Hematopoietic multipotent progenitor cell (in vitro differentiated cells): Measurements from ENCODE around the gene ZNF791. TPM values are rescaled to one million over a fixed set of nuclear protein-coding genes. Genes with fewer than 3 reads are reported as not detected.
"Not testable (repeated sequence)": the region's sequence is repeated elsewhere in the genome, so short reads cannot be mapped to it uniquely, and the experiment has no call there.

Experiments used
- DNase-seq, 3 donors: peaks; one replicate each; pipeline ENCODE4 v3.0.0-alpha.2; 2011 to 2015; ENCODE audit warnings: low read depth in 2 of 3, low spot score in 2 of 3
- total RNA-seq: library from RNA; depleted of rRNA; stranded (reverse); fragments of >200 nt; gene quantifications from one replicate; pipeline ENCODE4 v1.2.3, GENCODE V29; 2012

Gene ZNF791
- total RNA-seq, 1 donor, result 9.4 TPM

DNA sequence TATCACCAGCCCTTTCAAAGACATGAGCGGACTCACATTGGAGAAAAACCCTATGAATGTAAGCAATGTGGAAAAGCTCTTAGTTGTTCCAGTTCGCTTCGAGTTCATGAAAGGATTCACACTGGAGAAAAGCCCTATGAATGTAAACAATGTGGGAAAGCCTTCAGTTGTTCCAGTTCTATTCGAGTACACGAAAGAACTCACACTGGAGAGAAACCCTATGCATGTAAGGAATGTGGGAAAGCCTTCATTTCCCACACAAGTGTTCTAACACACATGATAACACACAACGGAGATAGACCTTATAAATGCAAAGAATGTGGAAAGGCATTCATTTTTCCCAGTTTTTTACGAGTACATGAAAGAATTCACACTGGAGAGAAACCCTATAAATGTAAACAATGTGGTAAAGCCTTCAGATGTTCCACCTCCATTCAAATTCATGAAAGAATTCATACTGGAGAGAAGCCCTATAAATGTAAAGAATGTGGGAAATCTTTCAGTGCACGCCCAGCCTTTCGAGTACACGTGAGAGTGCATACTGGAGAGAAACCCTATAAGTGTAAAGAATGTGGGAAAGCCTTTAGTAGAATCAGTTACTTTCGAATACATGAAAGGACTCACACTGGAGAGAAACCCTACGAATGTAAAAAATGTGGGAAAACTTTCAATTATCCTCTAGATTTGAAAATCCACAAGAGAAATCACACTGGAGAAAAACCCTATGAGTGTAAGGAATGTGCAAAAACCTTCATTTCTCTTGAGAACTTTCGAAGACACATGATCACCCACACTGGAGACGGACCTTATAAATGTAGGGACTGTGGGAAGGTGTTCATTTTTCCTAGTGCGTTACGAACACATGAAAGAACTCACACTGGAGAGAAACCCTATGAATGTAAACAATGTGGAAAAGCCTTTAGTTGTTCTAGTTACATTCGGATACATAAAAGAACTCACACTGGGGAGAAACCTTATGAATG, 17.6 kb downstream of the ZNF791 start:
- peak in 1 of 3 donors; percentile 33 for DNase-seq

- DNase-seq, result no peak
Observed at GRCh38 chr19:12629215-12629614, 18.5 kb downstream of the ZNF791 start.

GRCh38 chr19:12636631-12637030, 25.9 kb downstream of the ZNF791 start:
- no peak for DNase-seq

- DNase-seq, result no peak
Observed at GRCh38 chr19:12638611-12639182, 28.0 kb downstream of the ZNF791 start.

DNA sequence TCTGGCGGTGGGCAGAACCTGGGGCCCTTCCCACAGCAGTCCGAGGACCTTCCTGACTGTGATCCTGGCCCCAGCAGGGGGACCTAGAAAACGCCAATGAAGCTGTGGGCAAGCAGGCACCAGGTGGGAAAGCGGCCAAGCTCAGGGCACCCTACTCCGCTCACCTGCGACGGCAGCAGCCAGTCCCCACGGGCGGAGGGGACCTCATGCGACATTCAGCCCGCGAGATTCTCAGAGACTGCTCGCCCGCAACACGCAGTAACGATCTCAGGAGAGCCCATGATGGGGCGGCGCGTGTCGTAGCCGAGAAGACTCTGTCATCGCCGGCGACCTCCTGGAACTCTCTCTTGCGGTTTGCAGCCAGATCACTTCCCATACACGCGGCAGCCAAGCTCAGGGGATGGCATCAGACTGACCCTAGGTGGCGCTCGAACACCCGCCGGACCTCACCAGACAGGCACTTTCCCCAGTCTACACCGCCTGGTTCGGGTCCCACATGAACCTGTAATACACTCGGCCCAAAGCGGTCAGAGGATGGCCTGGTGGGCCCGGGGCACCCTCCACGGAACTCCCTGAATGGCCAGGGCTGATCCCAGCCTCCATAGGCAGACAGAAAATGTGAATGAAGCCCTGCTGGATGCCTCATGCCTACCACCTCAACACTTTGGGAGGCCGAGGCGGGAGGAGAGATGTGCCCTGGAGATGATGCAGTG, 29.3 kb downstream of the ZNF791 start:
- peak; percentile 60 to 94 (median 91) for DNase-seq

DNA sequence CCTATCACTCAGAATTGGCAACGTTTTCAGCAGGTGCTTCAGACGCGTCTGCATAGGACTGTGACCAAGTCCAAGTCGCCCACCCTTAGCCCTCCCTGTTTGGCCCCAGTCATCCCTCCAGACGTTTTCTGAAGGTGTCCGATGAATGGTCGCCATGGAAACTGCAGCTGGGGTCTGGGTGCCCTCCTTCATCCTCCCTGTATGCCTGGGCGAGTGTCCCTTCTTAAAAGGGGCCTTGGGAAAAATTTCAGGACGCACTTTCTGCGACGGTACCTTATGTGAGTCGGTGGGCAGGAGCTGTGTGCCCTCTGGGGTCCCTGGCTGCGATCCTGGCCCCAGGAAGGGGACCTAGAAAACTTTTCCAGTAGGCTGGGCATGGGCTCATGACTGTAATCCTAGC, 30.7 kb downstream of the ZNF791 start:
- DNase-seq, result no peak

DNA sequence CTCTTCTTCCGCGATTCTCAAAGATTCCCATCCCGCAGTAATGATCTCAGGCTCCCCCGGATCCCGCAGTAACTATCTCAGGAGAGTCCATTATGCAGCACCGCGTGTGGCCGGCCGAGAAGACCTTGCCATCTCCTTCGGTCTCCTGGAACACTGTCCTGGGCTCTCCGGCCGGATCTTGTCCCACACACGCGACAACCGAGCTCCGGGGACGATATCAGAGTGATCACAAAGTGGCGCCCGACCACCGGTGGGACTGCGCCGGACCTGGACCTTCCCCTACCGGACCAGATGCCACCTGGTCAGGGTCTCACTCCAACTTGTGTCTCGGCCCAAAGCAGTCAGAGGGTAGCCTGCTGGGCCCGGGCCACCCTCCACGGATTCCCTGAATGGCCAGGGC, 31.8 kb downstream of the ZNF791 start:
- no peak for DNase-seq

DNA sequence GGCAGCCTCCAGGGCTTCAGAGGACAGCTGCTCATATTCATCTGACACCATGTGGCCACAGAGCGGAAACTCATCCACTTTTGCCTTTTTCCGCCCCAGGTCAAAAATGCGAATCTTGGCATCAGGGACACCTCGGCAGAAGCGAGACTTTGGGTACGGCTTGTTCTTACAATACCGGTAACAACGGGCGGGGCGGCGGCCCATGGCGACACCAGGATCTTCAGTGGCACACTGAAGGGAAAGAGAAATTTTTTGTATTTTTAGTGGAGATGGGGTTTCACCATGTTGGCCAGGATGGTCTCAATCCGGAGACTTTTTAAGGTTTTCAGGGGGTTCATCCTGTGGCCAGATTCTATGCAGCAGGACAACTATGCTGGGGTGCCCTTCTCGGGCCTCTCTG, 33.0 kb downstream of the ZNF791 start:
- DNase-seq, result not testable (repeated sequence)

DNA sequence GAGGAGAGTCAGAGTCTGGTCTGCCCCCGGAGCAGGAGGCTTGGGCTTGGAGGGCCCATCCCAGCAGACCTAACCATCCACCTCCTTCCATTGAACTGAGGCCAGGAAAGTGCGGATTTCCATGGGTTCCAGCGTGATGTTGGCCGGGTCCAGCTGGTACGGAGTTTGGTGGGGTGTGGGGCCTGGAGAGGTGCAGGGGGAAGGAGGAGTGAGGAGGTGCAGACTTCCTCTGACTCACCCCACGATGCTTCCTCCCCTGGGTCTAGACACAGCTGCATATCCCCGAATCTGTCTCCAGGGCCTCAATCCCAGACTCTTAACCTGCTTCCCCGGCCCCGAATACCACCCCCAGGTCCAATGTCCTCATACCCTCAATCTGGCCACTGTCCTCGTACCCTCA, 35.8 kb downstream of the ZNF791 start:
- no peak for DNase-seq

- no peak for DNase-seq
Observed at GRCh38 chr19:12647047-12647446, 36.3 kb downstream of the ZNF791 start.

DNA sequence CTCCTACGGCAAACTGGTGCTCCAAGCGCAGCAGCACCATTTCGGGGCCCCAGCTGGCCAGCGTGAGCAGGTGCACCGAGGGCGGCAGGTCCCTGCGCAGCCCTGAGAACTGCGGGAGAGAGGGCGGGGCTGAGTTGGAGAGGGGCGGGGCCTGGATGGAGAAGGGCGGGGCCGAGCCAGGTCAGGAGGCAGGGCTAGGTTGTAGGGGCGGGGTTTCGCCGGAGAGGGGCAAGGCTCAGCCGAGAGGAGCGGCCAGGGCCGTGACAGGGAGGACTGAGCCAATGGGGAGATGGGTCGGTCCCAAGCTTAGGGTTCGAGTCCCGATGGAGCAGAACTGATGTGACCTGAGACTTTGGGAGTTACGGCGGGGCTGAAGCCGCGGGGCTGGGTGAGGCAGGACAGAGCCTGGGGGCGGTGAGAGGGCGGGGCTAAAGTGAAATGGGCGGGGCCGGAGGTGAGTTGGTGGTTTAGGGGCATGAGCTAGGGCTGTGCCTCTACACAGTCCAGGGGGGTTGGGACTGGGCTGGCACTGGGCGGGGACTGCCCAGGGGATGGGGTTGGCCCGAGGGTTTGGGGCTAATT, 36.9 kb downstream of the ZNF791 start:
- peak in 2 of 3 donors; percentile 64 to 67 for DNase-seq

- DNase-seq, result no peak
Observed at GRCh38 chr19:12648088-12648487, 37.4 kb downstream of the ZNF791 start.

DNA sequence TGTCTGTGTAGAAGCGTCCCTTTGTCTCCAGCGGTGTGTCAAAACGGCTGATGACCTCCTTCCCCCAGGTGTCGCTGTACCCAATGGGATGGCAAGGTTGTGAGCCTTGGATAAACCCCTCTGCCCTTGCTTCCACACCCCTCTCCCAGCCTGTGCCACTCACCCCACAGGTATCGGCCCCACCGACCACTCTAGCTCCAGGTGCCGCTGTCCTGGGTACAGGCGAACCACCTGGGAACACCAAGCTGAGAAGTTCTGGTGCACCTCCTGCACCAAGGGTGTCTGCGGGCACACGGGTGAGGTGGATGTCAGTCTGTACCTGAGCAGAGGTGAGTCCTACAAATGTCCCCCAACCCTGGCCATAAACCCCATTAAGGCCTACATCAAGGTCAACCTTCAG, 39.2 kb downstream of the ZNF791 start:
- no peak for DNase-seq

DNA sequence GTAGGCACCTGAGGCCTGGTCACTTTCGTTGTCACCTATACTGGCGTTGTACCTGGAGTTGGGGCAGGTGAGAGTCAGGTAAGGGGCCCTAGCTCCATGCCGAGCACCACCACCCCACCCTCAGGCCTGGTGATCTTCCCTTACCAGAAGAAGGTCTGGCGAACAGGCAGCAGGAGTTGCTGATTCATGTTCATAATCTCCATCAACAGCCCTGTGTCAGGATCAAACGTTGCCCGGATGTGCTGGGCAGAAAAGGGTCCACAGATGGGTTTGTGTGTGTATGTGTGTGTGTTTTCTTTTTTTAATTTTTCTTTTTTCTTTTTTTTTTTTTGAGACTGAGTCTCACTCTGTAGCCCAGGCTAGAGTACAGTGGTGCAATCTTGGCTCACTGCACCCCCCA, 41.5 kb downstream of the ZNF791 start:
- DNase-seq, result no peak

DNA sequence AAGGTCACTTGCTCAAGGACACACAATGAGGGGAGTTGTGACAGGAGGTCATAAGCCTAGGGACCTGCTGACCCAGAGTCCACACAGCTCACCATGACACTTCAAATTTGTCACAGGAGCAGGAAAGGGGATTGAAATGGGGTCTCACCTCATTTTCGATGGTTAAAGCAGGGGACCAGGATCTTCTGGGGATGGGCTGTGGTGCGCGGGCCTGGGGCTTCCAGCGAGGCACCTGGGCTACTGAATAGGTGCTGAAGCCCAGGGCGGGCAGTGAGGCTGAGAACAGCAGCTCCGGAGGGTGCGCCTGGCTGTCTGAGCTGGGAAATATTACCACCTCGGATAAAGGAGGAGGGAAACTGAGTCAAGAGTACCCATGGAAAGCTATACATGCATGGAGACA, 44.8 kb downstream of the ZNF791 start:
- no peak for DNase-seq

- DNase-seq, result no peak
Observed at GRCh38 chr19:12656899-12657571, 46.3 kb downstream of the ZNF791 start.

- no peak for DNase-seq
Observed at GRCh38 chr19:12657966-12658365, 47.2 kb downstream of the ZNF791 start.

- no peak for DNase-seq
Observed at GRCh38 chr19:12660980-12661379, 50.3 kb downstream of the ZNF791 start.

- no peak for DNase-seq
Observed at GRCh38 chr19:12664406-12665280, 53.9 kb downstream of the ZNF791 start.

- DNase-seq, result peak; percentile 24 to 91 (median 87)
Observed at GRCh38 chr19:12665281-12665573, 54.5 kb downstream of the ZNF791 start.
